HG03457 (cell line): ENCODE data around the gene CTNNA2.

ENCODE experiments used
- ATAC-seq: cut with Tn5 transposase; IDR thresholded peaks from one replicate; pipeline ENCODE4 v1.9.1; 2021; ENCODE audit warnings: moderate number of reproducible peaks; ENCODE audit not compliant: unreplicated experiment

CTNNA2 gene

GRCh38 chr2:80248146-80248545, 735.3 kb downstream of the CTNNA2 start:
- ATAC-seq = no peak

DNA sequence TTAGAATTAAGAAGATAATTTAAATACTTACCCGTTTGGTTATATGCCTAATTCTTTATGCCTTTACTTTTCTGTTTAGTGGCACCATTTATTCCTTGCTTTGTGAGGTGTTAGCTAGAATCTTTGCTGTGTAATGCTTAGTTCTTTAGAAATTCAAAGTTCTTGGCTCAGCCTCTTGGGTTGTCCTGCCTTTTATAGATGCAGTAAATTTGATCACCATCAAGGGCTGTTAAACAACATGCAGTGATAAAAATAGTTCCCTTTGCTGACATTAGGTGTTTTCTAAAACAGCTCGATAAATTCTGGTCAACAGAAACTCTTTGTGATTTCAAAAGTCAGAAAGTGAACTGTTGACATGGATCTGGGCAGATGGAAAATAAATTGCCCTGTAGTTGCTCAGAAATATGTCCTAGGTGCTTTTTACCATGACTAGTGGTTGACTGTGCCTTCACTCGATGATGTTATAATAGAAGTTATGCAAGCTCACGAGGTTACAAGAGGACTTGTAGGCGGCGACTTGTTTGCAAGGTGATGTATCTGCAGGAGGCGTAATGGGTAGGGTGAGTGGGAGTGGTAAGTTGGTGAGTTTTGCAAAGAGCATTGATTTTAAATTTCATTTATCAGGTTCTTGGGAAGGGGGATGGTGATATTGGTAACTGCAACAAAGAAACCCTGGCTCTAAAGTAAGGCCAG, 739.6 kb downstream of the CTNNA2 start:
- ATAC-seq = no peak

DNA sequence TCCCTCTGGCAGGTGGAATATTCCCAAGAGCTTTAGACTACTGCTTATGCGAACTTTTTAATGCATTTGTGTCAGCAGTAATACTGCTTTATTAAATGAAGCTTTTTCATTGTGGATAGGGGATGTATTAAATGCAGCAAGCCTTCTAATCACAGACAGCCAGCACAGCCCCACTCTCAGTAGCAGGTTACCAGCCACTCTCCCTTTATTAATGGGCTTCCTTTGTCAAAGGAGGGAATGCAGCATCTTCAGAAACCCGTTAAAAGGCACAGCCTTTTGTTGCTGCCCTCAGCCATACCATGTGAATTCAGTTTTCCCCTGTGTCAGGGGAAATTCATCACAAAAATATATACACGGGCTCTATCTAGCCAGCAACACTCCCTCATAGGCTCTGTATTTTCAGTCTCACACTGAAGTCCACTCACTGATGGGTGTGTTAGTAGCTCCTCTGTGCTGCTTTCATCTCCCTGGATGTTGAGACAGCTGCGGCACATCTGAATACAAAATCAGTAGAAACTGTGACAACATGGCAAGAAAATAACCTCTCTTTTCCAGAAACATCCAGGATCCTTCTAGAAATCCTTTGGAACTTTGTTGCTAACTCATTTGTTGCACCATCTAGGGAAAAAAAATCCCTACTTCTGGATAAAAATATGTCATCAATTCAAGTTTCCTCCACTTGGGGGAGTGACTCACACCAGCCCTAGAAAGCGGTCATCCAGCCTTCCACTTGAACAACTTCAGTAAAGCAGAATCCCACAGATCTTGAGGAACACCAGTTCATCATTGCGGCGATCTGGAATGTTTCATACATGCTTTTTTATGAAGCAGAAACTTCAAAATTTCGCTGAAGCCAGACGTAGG, 743.3 kb downstream of the CTNNA2 start:
- ATAC-seq = no peak

DNA sequence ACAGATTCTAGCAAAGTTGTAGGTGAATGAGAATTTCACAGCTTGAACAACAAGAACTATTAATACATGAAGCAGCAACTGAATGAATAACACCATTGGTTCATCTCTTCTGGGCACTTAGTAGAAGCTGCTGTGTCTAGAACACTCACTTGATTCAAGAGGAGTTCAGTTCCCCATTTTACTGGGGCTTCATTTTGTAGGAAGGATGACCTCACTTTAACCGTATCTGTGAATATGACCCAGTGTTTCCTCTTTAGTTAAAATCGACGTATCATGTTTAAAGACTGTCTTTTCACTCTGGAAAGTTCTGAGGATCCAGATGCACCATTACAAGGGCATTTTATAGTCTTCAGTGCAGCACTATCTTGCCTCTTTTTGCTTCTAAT, 743.9 kb downstream of the CTNNA2 start:
- no peak for ATAC-seq

- ATAC-seq = no peak
These were observed 744.6 kb downstream of the CTNNA2 start for GRCh38 chr2:80257450-80257849.

- no peak for ATAC-seq
These were observed 745.5 kb downstream of the CTNNA2 start for GRCh38 chr2:80258341-80258740.

DNA sequence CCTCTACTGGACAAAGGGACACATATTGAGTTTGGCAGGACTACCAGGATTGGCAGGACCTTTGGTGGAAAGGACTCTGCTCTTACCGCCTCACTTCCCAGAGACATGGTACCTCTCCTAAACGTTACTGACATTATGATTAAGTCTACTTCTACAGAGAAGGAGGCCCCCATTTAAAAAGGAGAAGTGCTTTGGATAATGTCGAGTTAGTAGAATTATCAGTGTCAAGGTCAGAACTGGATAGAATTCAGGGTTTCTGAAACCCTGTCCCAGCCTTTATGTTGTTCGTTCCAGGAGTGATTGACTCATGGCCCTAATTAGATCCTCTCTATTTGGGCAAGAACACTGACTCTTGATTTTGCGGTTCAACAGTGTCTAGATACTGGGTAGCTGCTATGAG, 745.9 kb downstream of the CTNNA2 start:
- ATAC-seq = no peak

DNA sequence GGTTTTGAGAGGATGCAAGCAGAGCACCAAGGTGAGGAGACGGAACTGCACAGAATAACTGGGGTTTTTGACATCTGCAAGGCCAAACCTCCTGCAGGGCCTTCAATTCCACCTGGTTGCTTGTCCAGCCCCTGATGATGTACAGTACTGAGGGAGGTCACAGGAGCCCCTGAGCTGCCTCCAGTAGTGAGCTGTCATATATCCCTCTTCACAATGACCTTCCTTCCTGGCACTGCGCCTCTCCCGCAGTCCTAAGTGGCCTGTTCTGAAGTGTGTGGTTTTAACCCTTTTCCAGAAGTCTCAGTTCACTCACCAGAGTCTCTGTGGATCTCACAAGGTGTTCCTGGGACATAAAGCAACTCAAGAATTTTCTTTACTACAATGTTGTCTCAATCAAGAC, 746.4 kb downstream of the CTNNA2 start:
- ATAC-seq = no peak

GRCh38 chr2:80266231-80266630, 753.4 kb downstream of the CTNNA2 start:
- ATAC-seq = no peak

- ATAC-seq = no peak
These were observed 757.0 kb downstream of the CTNNA2 start for GRCh38 chr2:80269806-80270205.

DNA sequence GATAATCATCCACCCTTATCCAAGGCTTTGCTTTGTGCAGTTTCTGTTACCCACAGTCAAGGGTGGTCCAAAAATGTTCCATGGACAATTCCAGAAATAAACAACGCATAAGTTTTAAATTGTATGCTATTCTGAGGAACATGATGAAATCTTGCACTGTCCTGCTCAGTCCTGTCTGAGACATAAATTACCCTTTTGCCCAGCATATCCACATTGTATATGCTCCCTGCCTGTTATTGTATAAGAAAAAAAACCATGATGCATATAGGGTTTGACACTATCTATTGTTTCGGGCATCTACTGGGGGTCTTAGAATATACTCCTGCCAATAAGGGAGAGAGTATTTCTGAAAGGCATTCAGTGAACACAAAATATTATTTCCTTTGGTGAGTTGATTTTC, 767.7 kb downstream of the CTNNA2 start:
- no peak for ATAC-seq

DNA sequence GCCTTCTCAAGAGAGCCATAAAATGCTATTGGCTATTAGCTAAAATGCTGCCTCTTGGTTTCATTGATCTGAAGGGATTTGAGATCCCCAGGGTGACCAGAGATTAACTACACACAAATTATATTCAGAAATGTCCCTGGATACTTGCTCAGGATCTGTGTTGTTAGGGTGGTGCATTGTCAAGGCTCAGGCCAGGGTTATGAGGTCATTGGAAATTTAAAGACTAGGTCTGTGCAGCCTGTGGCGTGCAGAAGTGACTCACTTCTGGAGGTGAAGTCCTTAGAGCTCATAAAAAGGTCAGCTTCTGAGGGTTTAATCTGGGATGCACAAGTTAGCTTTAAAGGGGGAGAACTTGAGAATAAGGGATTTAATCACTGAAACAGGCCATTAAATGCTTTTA, 768.2 kb downstream of the CTNNA2 start:
- no peak for ATAC-seq

- no peak for ATAC-seq
These were observed 775.7 kb downstream of the CTNNA2 start for GRCh38 chr2:80288576-80288975.

- ATAC-seq = no peak
These were observed 778.8 kb downstream of the CTNNA2 start for GRCh38 chr2:80291656-80292055.

DNA sequence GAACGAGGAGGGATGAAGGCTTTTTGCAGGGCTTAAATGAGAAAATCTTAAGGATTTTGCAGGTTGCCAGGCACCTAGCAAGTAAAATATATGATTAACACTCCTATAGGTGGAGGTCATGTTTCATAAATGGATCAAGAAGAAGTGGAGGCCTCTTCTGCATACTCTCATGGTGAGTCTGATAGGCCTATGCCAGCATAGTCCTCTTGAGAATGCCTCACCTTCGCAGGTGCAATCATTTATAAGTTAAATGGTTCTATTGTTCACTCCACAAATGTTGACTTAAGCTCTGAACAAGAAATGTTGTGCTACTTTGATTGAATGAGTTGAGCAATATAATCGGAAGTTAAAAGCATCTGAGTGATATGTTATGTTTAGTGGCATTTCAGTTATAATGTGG, 779.6 kb downstream of the CTNNA2 start:
- no peak for ATAC-seq

- no peak for ATAC-seq
These were observed 780.2 kb downstream of the CTNNA2 start for GRCh38 chr2:80293039-80293438.

- no peak for ATAC-seq
These were observed 786.1 kb downstream of the CTNNA2 start for GRCh38 chr2:80298954-80299353.

GRCh38 chr2:80299661-80300060, 786.8 kb downstream of the CTNNA2 start:
- no peak for ATAC-seq

DNA sequence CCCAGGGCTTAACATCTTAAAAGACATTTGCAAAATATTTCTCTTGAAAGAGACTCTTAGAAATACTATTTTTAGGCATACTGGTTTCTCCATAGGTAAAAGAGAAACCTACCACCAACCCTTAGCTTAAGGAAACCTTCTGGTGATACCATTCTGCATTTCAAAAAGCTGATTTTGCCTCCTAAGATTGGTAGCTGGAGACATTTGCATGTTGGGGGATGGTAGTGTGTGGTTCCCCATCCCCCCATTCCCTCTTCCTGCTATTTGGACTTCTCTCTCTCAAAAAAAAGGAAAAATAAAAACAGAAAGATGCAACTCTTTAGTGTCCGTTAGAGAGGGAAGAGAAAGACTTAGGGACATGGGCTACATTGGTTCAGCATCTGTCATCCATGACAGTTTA, 787.5 kb downstream of the CTNNA2 start:
- ATAC-seq = no peak

- ATAC-seq = no peak
These were observed 788.1 kb downstream of the CTNNA2 start for GRCh38 chr2:80300954-80301353.

GRCh38 chr2:80302001-80302313, 789.1 kb downstream of the CTNNA2 start:
- no peak for ATAC-seq

GRCh38 chr2:80302314-80303005, 789.6 kb downstream of the CTNNA2 start:
- no peak for ATAC-seq
